Neural cell (in vitro differentiated cells): ENCODE results near the gene FAM193B. TPM values are rescaled to one million over a fixed set of nuclear protein-coding genes. Genes with fewer than 3 reads are reported as not detected.
A peak's percentile ranks its signal among the peaks of the same experiment; 100 is the strongest.

Source experiments
- H2AFZ ChIP-seq: fragments of 200-600, 300-800 bp; sonication (generic), shearing (Covaris generic); 2 replicates; pipeline ENCODE4 v1.6.0; 2014; ENCODE audit warnings: low read depth, mild to moderate bottlenecking, antibody characterized with exemption, low read length, moderate library complexity
- H3F3A ChIP-seq: fragments of 200-600 bp; shearing (Covaris generic); 2 replicates; pipeline ENCODE4 v1.6.1; 2016; ENCODE audit warnings: mild to moderate bottlenecking, moderate library complexity, mixed read lengths, antibody characterized with exemption, low read length; ENCODE audit not compliant: insufficient read depth, poor library complexity, severe bottlenecking
- H3K27ac ChIP-seq: fragments of 200-600, 300-800 bp; sonication (generic), shearing (Covaris generic); 2 replicates; pipeline ENCODE4 v1.5.1; 2014; ENCODE audit warnings: mild to moderate bottlenecking, low read length, moderate library complexity
- H3K27me3 ChIP-seq: fragments of 300-800, 200-600 bp; sonication (generic), shearing (Covaris generic); 2 replicates; pipeline ENCODE4 v1.6.0; 2014; ENCODE audit warnings: mild to moderate bottlenecking, low read depth, low read length, moderate library complexity; ENCODE audit not compliant: insufficient read depth
- H3K36me3 ChIP-seq: fragments of 300-800, 200-600 bp; sonication (generic), shearing (Covaris generic); 2 replicates; pipeline ENCODE4 v1.5.1; 2014; ENCODE audit warnings: mild to moderate bottlenecking, antibody characterized with exemption, low read length, moderate library complexity; ENCODE audit not compliant: insufficient read depth
- H3K4me2 ChIP-seq: fragments of 300-800, 200-600 bp; sonication (generic), shearing (Covaris generic); 2 replicates; pipeline ENCODE4 v1.6.0; 2014; ENCODE audit warnings: mild to moderate bottlenecking, low read length
- H3K4me3 ChIP-seq: fragments of 300-800, 200-600 bp; sonication (generic), shearing (Covaris generic); 2 replicates; pipeline ENCODE4 v1.5.1; 2014; ENCODE audit warnings: mild to moderate bottlenecking, low read length, moderate library complexity
- H3K79me2 ChIP-seq: fragments of 200-600 bp; shearing (Covaris generic); replicated peaks from 2 replicates; pipeline ENCODE4 v1.6.0; 2014; ENCODE audit warnings: mild to moderate bottlenecking, low read length, moderate library complexity; ENCODE audit not compliant: insufficient read depth
- H3K9ac ChIP-seq: fragments of 300-800, 200-600 bp; sonication (generic), shearing (Covaris generic); 2 replicates; pipeline ENCODE4 v1.6.1; 2016; ENCODE audit warnings: mild to moderate bottlenecking, low read length, mixed read lengths
- H3K9me2 ChIP-seq: fragments of 200-600 bp; shearing (Covaris generic); 2 replicates; pipeline ENCODE4 v1.6.1; 2016; ENCODE audit warnings: mild to moderate bottlenecking, low read length, mixed read lengths; ENCODE audit not compliant: insufficient read depth
- H3K9me3 ChIP-seq: fragments of 200-600, 300-800 bp; sonication (generic), shearing (Covaris generic); 2 replicates; pipeline ENCODE4 v1.6.1; 2016; ENCODE audit warnings: mild to moderate bottlenecking, mixed run types, low read length, moderate library complexity, mixed read lengths
- H4K20me1 ChIP-seq: fragments of 200-600 bp; shearing (Covaris generic); 2 replicates; pipeline ENCODE4 v1.6.1; 2016; ENCODE audit warnings: mild to moderate bottlenecking, mixed run types; ENCODE audit not compliant: insufficient read depth
- EP300 ChIP-seq: fragments of 450-650 bp; conservative IDR thresholded peaks from 2 replicates; pipeline ENCODE4 v1.6.1; 2014; ENCODE audit warnings: antibody characterized with exemption, mild to moderate bottlenecking, moderate library complexity; ENCODE audit not compliant: poor library complexity, severe bottlenecking
- EZH2 ChIP-seq: fragments of 200-600, 300-800 bp; shearing (Covaris generic), sonication (generic); IDR thresholded peaks from 2 replicates; pipeline ENCODE4 v1.6.1; 2014; ENCODE audit warnings: antibody characterized with exemption, low read length, borderline replicate concordance, mild to moderate bottlenecking; ENCODE audit not compliant: insufficient read depth, poor library complexity, severe bottlenecking
- MXI1 ChIP-seq: fragments of 450-650 bp; conservative IDR thresholded peaks from 2 replicates; pipeline ENCODE4 v1.6.1; 2014; ENCODE audit warnings: antibody characterized with exemption, mild to moderate bottlenecking; ENCODE audit not compliant: poor library complexity, severe bottlenecking
- POLR2AphosphoS5 ChIP-seq: IDR thresholded peaks from 2 replicates; pipeline ENCODE4 v1.6.1; 2012
- RAD21 ChIP-seq: fragments of 450-650 bp; conservative IDR thresholded peaks from 2 replicates; pipeline ENCODE4 v1.6.1; 2014; ENCODE audit warnings: antibody characterized with exemption, mild to moderate bottlenecking, moderate library complexity
- SMC3 ChIP-seq: fragments of 450-650 bp; conservative IDR thresholded peaks from 2 replicates; pipeline ENCODE4 v1.6.1; 2014; ENCODE audit warnings: antibody characterized with exemption, mild to moderate bottlenecking, moderate library complexity; ENCODE audit not compliant: poor library complexity
- TAF1 ChIP-seq: IDR thresholded peaks from 2 replicates; pipeline ENCODE4 v1.6.1; 2012; ENCODE audit warnings: low read depth
- polyA plus RNA-seq: library from polyadenylated mRNA; depleted of rRNA; stranded (reverse); fragments of >200 nt; gene quantifications from 2 replicates; pipeline ENCODE4 v1.2.3, GENCODE V29; 2014
- TF ChIP-seq, protein P1 (sequence below): IDR thresholded peaks from 2 replicates; pipeline ENCODE4 v1.6.1; 2012; ENCODE audit warnings: borderline replicate concordance
- TF ChIP-seq, protein P2 (sequence below): fragments of 450-650 bp; IDR thresholded peaks from 2 replicates; pipeline ENCODE4 v1.5.1; 2014; ENCODE audit warnings: antibody characterized with exemption, mild to moderate bottlenecking, moderate library complexity; ENCODE audit not compliant: poor library complexity, severe bottlenecking

FAM193B gene
- polyA plus RNA-seq, 1 donor from 2014 or later: 79.2 TPM

GRCh38 chr5:177473443-177474001 is 80.8 kb downstream of the FAM193B start, which contains the start of gene DBN1:
Gene DBN1 (minus strand): TSS chr5:177473634. CDS start chr5:177473521, 113 bp downstream.
- H3K9me2 ChIP-seq: no peaks in the 10 kb centered on the region
- peak within 1 kb of the TSS; percentile 98 for H3K9ac ChIP-seq
- H2AFZ ChIP-seq: no peak within 1 kb of the TSS
- peaks cover 26% of the 10 kb centered on the region for H4K20me1 ChIP-seq
- peak within 1 kb of the TSS; percentile 98 for H3K4me3 ChIP-seq
- peaks cover 44% of the 10 kb centered on the region for H3K79me2 ChIP-seq
- no peaks in the 10 kb centered on the region for H3K9me3 ChIP-seq
- H3K4me2 ChIP-seq: peak within 1 kb of the TSS; percentile 93
- peaks cover 4% of the 10 kb centered on the region for H3F3A ChIP-seq
- H3K27ac ChIP-seq: peak within 1 kb of the TSS; percentile 92
- H3K27me3 ChIP-seq: no peaks in the 10 kb centered on the region
- TF ChIP-seq TAF1 (peak; percentile 64), POLR2AphosphoS5 (peak; percentile 97)
- TF ChIP-seq, protein P1, sequence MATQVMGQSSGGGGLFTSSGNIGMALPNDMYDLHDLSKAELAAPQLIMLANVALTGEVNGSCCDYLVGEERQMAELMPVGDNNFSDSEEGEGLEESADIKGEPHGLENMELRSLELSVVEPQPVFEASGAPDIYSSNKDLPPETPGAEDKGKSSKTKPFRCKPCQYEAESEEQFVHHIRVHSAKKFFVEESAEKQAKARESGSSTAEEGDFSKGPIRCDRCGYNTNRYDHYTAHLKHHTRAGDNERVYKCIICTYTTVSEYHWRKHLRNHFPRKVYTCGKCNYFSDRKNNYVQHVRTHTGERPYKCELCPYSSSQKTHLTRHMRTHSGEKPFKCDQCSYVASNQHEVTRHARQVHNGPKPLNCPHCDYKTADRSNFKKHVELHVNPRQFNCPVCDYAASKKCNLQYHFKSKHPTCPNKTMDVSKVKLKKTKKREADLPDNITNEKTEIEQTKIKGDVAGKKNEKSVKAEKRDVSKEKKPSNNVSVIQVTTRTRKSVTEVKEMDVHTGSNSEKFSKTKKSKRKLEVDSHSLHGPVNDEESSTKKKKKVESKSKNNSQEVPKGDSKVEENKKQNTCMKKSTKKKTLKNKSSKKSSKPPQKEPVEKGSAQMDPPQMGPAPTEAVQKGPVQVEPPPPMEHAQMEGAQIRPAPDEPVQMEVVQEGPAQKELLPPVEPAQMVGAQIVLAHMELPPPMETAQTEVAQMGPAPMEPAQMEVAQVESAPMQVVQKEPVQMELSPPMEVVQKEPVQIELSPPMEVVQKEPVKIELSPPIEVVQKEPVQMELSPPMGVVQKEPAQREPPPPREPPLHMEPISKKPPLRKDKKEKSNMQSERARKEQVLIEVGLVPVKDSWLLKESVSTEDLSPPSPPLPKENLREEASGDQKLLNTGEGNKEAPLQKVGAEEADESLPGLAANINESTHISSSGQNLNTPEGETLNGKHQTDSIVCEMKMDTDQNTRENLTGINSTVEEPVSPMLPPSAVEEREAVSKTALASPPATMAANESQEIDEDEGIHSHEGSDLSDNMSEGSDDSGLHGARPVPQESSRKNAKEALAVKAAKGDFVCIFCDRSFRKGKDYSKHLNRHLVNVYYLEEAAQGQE: no peak
- no peaks in the 10 kb centered on the region for H3K36me3 ChIP-seq

- H4K20me1 ChIP-seq: peaks cover 34% of the 10 kb centered on the region
- peaks cover 4% of the 10 kb centered on the region for H3F3A ChIP-seq
- no peak overlapping the region for H2AFZ ChIP-seq
- no peaks in the 10 kb centered on the region for H3K36me3 ChIP-seq
- H3K4me3 ChIP-seq: peak overlapping the region; percentile 98
- no peaks in the 10 kb centered on the region for H3K9me3 ChIP-seq
- H3K27ac ChIP-seq: peak overlapping the region; percentile 92
- peaks cover 51% of the 10 kb centered on the region for H3K79me2 ChIP-seq
- peak overlapping the region; percentile 93 for H3K4me2 ChIP-seq
- H3K9me2 ChIP-seq: no peaks in the 10 kb centered on the region
- no peaks in the 10 kb centered on the region for H3K27me3 ChIP-seq
- no peak for TF ChIP-seq TAF1
- TF ChIP-seq, protein P2, sequence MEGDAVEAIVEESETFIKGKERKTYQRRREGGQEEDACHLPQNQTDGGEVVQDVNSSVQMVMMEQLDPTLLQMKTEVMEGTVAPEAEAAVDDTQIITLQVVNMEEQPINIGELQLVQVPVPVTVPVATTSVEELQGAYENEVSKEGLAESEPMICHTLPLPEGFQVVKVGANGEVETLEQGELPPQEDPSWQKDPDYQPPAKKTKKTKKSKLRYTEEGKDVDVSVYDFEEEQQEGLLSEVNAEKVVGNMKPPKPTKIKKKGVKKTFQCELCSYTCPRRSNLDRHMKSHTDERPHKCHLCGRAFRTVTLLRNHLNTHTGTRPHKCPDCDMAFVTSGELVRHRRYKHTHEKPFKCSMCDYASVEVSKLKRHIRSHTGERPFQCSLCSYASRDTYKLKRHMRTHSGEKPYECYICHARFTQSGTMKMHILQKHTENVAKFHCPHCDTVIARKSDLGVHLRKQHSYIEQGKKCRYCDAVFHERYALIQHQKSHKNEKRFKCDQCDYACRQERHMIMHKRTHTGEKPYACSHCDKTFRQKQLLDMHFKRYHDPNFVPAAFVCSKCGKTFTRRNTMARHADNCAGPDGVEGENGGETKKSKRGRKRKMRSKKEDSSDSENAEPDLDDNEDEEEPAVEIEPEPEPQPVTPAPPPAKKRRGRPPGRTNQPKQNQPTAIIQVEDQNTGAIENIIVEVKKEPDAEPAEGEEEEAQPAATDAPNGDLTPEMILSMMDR: peak; percentile 25
- no peak for TF ChIP-seq SMC3
- TF ChIP-seq MXI1: peak; percentile 83
- TF ChIP-seq POLR2AphosphoS5: peak; percentile 67
- TF ChIP-seq, protein P1: peak; percentile 26
- no peak for TF ChIP-seq EZH2
- TF ChIP-seq EP300: peak; percentile 29
- TF ChIP-seq RAD21: no peak
- H3K9ac ChIP-seq: peak overlapping the region; percentile 98
Measured at GRCh38 chr5:177472460-177473442, 81.6 kb downstream of the FAM193B start.
